ENCODE data around the gene PLEKHA1. TPM values are rescaled to one million over a fixed set of nuclear protein-coding genes. Genes with fewer than 3 reads are reported as not detected.
A peak's percentile ranks its signal among the peaks of the same experiment; 100 is the strongest.

PLEKHA1 gene
- total RNA-seq, 1 donor from 2014 or later, result 23.5 TPM

DNA sequence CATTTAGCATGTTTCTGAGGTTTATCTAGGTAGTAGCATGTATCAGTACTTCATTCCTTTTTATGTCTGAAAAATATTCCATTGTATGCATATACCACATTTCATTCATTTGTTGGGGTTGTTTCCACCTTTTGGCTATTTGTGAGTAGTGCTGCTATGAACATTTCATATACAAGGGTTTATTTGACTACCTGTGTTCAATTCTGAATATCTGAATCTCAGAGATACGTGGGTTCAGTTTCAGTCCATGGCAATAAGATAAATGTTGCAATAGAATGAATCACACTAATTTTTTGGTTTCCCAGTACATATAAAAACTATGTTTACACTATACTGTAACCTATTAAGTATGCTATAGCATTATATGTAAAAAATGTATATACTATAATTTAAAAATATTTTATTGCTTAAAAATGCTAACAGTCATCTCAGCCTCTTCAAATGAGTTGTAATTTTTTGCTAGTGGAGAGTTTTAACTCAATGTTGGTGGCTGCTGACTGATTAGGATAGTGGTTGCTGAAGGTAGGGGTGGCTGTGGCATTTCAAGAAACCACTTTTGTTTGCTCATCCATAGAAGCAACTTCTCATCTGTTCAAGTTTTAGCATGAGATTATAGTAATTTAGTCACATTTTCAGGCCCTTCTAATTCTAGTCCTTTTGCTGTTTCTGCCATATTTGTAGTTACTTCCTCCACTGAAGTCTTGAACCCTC is 13.9 kb downstream of the PLEKHA1 start:
- no peak overlapping the region for H3K4me3 ChIP-seq (ENCODE audit: low read length in 3 of 3)
- no peaks in the 10 kb centered on the region for H3K27me3 ChIP-seq (ENCODE audit: control insufficient read depth in 3 of 3, insufficient read depth in 3 of 3, low read length in 3 of 3)
- H3K9me3 ChIP-seq (ENCODE audit: control insufficient read depth in 3 of 3, low read length in 3 of 3), result no peaks in the 10 kb centered on the region
- no peak overlapping the region for H3K9ac ChIP-seq (ENCODE audit: low read depth in 1 of 3, low read length in 3 of 3)
- peaks cover 7 to 16% (median 10%) of the 10 kb centered on the region in 3 donors for H3K4me1 ChIP-seq (ENCODE audit: control insufficient read depth in 3 of 3, insufficient read depth in 3 of 3, low read length in 3 of 3)
- H3K27ac ChIP-seq (ENCODE audit: low read depth, low read length), result no peak overlapping the region
- no peaks in the 10 kb centered on the region for H3K36me3 ChIP-seq (ENCODE audit: control insufficient read depth in 3 of 3, insufficient read depth in 3 of 3, low read length in 3 of 3)

DNA sequence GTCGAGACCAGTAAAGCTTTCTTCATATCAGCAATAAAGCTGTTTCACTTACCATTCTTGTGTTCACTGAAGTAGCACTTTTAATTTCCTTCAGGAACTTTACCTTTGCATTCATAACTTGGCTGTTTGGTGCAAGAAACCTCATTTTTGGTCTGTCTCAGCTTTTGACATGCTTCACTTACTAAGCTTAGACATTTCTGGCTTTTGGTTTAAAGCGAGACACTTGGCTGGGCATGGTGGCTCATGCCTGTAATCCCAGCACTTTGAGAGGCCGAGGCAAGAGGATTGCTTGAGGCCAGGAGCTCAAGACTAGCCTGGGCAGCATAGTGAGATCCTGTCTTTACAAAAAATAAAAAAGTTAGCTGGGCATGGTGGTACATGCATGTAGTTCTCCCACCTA is 15.8 kb downstream of the PLEKHA1 start:
- peaks cover 7 to 16% (median 10%) of the 10 kb centered on the region in 3 donors for H3K4me1 ChIP-seq (ENCODE audit: control insufficient read depth in 3 of 3, insufficient read depth in 3 of 3, low read length in 3 of 3)
- H3K4me3 ChIP-seq (ENCODE audit: low read length in 3 of 3), result no peak overlapping the region

DNA sequence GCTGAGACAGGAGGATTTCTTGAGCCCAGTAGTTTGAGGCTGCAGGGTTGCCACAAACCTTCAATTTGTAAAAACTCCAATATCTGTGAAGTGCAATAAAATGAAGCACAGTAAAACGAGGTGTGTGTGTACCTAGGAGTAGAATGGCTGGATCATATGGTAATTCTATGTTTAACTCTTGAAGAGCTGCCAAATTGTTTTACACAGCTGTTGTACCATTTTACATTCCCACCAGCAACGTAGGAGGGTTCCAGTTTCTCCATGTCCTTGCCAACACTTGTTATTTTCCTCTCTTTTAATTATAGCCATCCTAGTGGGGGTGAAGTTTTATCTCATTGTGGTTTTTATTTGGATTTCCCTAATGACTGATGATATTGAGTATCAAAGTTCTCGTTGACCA is 16.2 kb downstream of the PLEKHA1 start:
- peaks cover 7 to 16% (median 10%) of the 10 kb centered on the region in 3 donors for H3K4me1 ChIP-seq (ENCODE audit: control insufficient read depth in 3 of 3, insufficient read depth in 3 of 3, low read length in 3 of 3)
- no peak overlapping the region for H3K9ac ChIP-seq (ENCODE audit: low read depth in 1 of 3, low read length in 3 of 3)
- no peaks in the 10 kb centered on the region for H3K9me3 ChIP-seq (ENCODE audit: control insufficient read depth in 3 of 3, low read length in 3 of 3)
- peaks cover 5 to 10% (median 7%) of the 10 kb centered on the region in 3 donors for H3K36me3 ChIP-seq (ENCODE audit: control insufficient read depth in 3 of 3, insufficient read depth in 3 of 3, low read length in 3 of 3)
- no peak overlapping the region for H3K4me3 ChIP-seq (ENCODE audit: low read length in 3 of 3)
- no peaks in the 10 kb centered on the region for H3K27me3 ChIP-seq (ENCODE audit: control insufficient read depth in 3 of 3, insufficient read depth in 3 of 3, low read length in 3 of 3)
- no peak overlapping the region for H3K27ac ChIP-seq (ENCODE audit: low read depth, low read length)

More for the DNA sequence above, 15.8 kb downstream of the PLEKHA1 start:
- no peaks in the 10 kb centered on the region for H3K9me3 ChIP-seq (ENCODE audit: control insufficient read depth in 3 of 3, low read length in 3 of 3)
- H3K27ac ChIP-seq (ENCODE audit: low read depth, low read length), result no peak overlapping the region
- no peak overlapping the region for H3K9ac ChIP-seq (ENCODE audit: low read depth in 1 of 3, low read length in 3 of 3)
- H3K36me3 ChIP-seq (ENCODE audit: control insufficient read depth in 3 of 3, insufficient read depth in 3 of 3, low read length in 3 of 3), result peaks cover 5 to 8% (median 5%) of the 10 kb centered on the region in 3 donors
- no peaks in the 10 kb centered on the region for H3K27me3 ChIP-seq (ENCODE audit: control insufficient read depth in 3 of 3, insufficient read depth in 3 of 3, low read length in 3 of 3)

DNA sequence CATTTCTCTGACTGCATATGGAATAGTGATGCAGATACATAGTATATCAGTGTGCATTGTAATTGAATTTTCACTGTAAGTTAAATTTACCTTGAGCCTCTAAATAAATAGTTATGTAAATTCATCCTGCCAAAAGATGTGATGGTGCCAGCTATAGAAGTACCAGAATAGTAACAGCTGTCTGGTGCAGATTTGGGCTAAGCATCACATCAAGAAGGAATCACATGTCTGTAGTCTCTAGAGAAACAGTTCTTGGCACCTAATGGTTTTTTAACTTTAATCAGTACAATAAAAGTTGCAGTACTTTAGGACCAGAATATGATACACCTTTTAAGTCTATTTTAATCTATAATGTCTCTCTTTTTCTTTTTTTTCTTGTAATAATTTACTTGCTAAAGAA is 17.4 kb downstream of the PLEKHA1 start:
- Histone ChIP-seq H3K9me3 (ENCODE audit: control insufficient read depth in 3 of 3, low read length in 3 of 3) (no peaks in the 10 kb centered on the region), H3K27ac (ENCODE audit: low read depth, low read length) (no peak overlapping the region), H3K36me3 (ENCODE audit: control insufficient read depth in 3 of 3, insufficient read depth in 3 of 3, low read length in 3 of 3) (peaks cover 5 to 13% (median 7%) of the 10 kb centered on the region in 3 donors), H3K9ac (ENCODE audit: low read depth in 1 of 3, low read length in 3 of 3) (no peak overlapping the region), H3K4me3 (ENCODE audit: low read length in 3 of 3) (no peak overlapping the region), H3K4me1 (ENCODE audit: control insufficient read depth in 3 of 3, insufficient read depth in 3 of 3, low read length in 3 of 3) (peaks cover 7 to 13% (median 10%) of the 10 kb centered on the region in 3 donors), H3K27me3 (ENCODE audit: control insufficient read depth in 3 of 3, insufficient read depth in 3 of 3, low read length in 3 of 3) (no peaks in the 10 kb centered on the region)

DNA sequence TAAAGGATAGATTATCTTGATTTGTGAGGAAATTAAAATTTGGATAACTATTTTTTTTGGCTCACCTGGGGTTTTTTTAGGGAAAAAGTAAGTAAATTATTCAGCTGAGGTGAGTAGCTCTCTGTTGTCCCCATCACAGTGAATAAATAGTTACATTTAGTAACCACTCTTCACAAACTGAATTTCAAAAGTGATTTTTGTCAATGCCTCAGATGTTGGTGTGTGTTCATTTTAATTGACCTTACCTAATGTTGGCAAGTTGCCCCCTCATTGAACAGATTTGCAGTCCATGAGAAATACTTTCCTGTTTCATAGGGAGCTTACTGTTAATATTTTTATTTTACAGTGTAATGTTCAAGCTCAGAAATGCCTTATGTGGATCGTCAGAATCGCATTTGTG is 18.3 kb downstream of the PLEKHA1 start:
- H3K27ac ChIP-seq (ENCODE audit: low read depth, low read length), result no peak overlapping the region
- no peak overlapping the region for H3K4me3 ChIP-seq (ENCODE audit: low read length in 3 of 3)
- peaks cover 5 to 13% (median 7%) of the 10 kb centered on the region in 3 donors for H3K36me3 ChIP-seq (ENCODE audit: control insufficient read depth in 3 of 3, insufficient read depth in 3 of 3, low read length in 3 of 3)
- no peaks in the 10 kb centered on the region for H3K9me3 ChIP-seq (ENCODE audit: control insufficient read depth in 3 of 3, low read length in 3 of 3)
- no peaks in the 10 kb centered on the region for H3K27me3 ChIP-seq (ENCODE audit: control insufficient read depth in 3 of 3, insufficient read depth in 3 of 3, low read length in 3 of 3)
- H3K9ac ChIP-seq (ENCODE audit: low read depth in 1 of 3, low read length in 3 of 3), result no peak overlapping the region
- peaks cover 7 to 10% (median 10%) of the 10 kb centered on the region in 3 donors for H3K4me1 ChIP-seq (ENCODE audit: control insufficient read depth in 3 of 3, insufficient read depth in 3 of 3, low read length in 3 of 3)

DNA sequence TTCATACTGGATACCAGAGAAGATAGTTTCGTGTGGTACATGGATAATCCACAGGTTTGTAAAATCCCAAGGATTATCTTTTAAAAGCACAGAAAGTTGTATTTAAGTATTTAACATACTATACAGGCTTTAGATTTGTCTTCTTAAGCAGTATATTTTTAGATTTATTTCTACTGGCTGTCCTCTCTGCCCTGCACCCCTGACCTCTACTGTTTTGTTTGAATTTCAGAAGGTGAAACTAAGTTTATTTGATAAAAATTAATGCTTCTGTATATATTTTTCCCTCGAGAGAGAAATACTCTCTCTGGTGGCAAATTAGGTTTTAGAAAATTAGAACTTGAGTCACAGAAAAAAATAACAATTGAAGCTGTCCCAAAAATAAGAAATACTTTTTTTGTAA is 18.8 kb downstream of the PLEKHA1 start:
- no peaks in the 10 kb centered on the region for H3K9me3 ChIP-seq (ENCODE audit: control insufficient read depth in 3 of 3, low read length in 3 of 3)
- H3K4me1 ChIP-seq (ENCODE audit: control insufficient read depth in 3 of 3, insufficient read depth in 3 of 3, low read length in 3 of 3), result peaks cover 3 to 10% (median 10%) of the 10 kb centered on the region in 3 donors
- H3K36me3 ChIP-seq (ENCODE audit: control insufficient read depth in 3 of 3, insufficient read depth in 3 of 3, low read length in 3 of 3), result peaks cover 5 to 13% (median 7%) of the 10 kb centered on the region in 3 donors
- H3K27me3 ChIP-seq (ENCODE audit: control insufficient read depth in 3 of 3, insufficient read depth in 3 of 3, low read length in 3 of 3), result no peaks in the 10 kb centered on the region
- H3K9ac ChIP-seq (ENCODE audit: low read depth in 1 of 3, low read length in 3 of 3), result no peak overlapping the region
- H3K4me3 ChIP-seq (ENCODE audit: low read length in 3 of 3), result no peak overlapping the region
- no peak overlapping the region for H3K27ac ChIP-seq (ENCODE audit: low read depth, low read length)

DNA sequence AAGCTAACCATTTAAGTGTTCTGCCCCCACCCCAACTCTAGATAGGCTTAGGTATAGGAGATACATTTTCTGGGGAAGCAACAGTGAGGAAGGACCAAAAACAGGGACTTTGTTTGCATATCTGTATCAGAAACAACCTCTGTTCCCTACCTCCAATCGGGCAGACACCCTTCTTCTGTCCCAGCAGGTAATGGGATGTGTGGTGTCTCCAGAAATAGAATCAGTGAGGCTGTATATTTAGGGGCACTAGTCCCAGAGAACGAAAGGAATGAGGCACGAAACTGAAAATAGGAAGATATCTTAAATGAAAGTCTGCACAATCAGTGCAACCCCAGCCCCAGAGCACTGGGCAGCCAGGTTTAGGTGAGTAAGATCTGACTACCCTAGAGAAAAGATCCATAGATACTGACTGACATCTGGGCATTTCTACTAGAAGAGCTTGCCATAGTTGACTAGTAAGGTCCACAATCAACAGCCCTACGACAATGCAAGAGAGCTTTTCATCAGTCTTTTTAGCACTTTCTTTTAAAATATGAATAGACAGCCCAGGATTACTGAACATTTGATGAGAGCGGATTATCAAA is 28.1 kb downstream of the PLEKHA1 start:
- no peaks in the 10 kb centered on the region for H3K27me3 ChIP-seq (ENCODE audit: control insufficient read depth in 3 of 3, insufficient read depth in 3 of 3, low read length in 3 of 3)
- H3K27ac ChIP-seq (ENCODE audit: low read depth, low read length), result no peak overlapping the region
- H3K9me3 ChIP-seq (ENCODE audit: control insufficient read depth in 3 of 3, low read length in 3 of 3), result no peaks in the 10 kb centered on the region
- H3K4me3 ChIP-seq (ENCODE audit: low read length in 3 of 3), result no peak overlapping the region
- no peaks in the 10 kb centered on the region for H3K4me1 ChIP-seq (ENCODE audit: control insufficient read depth in 3 of 3, insufficient read depth in 3 of 3, low read length in 3 of 3)
- peaks cover 0 to 26% (median 3%) of the 10 kb centered on the region in 3 donors for H3K36me3 ChIP-seq (ENCODE audit: control insufficient read depth in 3 of 3, insufficient read depth in 3 of 3, low read length in 3 of 3)
- no peak overlapping the region for H3K9ac ChIP-seq (ENCODE audit: low read depth in 1 of 3, low read length in 3 of 3)

DNA sequence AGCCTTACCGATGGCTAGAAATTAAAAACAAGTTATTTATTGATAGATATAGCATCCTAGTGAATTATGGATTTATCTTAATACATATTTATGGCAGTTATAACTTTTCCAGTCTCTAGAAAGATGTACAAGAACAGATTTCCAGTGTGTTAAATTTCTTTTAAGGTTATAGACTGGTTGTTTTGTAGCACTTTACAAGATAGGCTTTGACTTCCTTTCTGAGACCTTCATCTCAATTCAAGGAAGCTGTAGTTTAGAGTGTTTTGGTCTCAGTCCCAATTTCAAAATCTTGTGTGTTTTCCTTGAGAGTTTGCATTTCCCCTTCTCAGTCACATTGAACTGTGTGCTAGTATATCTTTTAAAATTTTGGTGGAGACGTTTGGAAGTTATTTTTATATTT is 30.1 kb downstream of the PLEKHA1 start:
- no peak overlapping the region for H3K4me3 ChIP-seq (ENCODE audit: low read length in 3 of 3)

DNA sequence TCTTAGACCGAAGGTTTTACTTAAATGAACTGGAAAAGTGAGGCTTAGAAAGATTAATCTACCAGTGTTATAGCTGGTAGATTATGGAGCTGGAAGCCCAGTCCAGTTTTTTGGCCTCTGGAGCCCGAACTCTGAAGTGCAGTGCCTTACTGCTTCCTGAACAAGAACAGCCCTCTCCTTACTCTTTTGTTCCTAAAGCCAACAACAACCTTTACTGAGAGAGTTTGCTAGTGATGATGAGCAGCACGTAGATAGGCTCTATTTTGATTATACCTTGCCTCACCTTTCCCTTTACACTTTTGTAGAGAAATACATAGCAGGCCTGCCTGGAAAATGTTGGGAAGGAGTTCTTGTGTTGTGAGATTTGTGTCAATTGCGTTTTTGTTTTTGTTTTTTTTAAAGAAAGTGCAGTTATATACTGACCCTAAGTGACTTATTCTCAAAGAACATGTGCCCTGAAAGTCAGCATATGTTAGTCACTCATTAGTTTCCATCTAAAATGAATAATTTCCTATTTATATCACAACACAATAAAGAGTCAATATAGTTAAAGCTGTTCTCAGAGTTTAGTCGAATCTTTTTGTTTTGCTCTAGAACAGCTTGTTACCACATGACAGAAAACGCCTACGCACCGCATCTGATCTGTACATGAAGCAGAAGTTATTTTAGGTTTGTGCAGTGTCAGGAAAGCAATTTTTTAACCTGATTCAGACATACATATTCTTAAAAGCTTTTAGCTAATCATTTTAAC is 33.0 kb downstream of the PLEKHA1 start:
- Histone ChIP-seq H3K27me3 (ENCODE audit: control insufficient read depth in 3 of 3, insufficient read depth in 3 of 3, low read length in 3 of 3) (no peaks in the 10 kb centered on the region), H3K4me1 (ENCODE audit: control insufficient read depth in 3 of 3, insufficient read depth in 3 of 3, low read length in 3 of 3) (no peaks in the 10 kb centered on the region), H3K9ac (ENCODE audit: low read depth in 1 of 3, low read length in 3 of 3) (no peak overlapping the region), H3K9me3 (ENCODE audit: control insufficient read depth in 3 of 3, low read length in 3 of 3) (no peaks in the 10 kb centered on the region), H3K4me3 (ENCODE audit: low read length in 3 of 3) (no peak overlapping the region), H3K36me3 (ENCODE audit: control insufficient read depth in 3 of 3, insufficient read depth in 3 of 3, low read length in 3 of 3) (peaks cover 3 to 26% (median 12%) of the 10 kb centered on the region in 3 donors), H3K27ac (ENCODE audit: low read depth, low read length) (peak overlapping the region; percentile 11)

More for the DNA sequence above, 30.1 kb downstream of the PLEKHA1 start:
- Histone ChIP-seq H3K36me3 (ENCODE audit: control insufficient read depth in 3 of 3, insufficient read depth in 3 of 3, low read length in 3 of 3) (peaks cover 0 to 28% (median 3%) of the 10 kb centered on the region in 3 donors), H3K9ac (ENCODE audit: low read depth in 1 of 3, low read length in 3 of 3) (no peak overlapping the region), H3K9me3 (ENCODE audit: control insufficient read depth in 3 of 3, low read length in 3 of 3) (no peaks in the 10 kb centered on the region), H3K27me3 (ENCODE audit: control insufficient read depth in 3 of 3, insufficient read depth in 3 of 3, low read length in 3 of 3) (no peaks in the 10 kb centered on the region), H3K27ac (ENCODE audit: low read depth, low read length) (no peak overlapping the region), H3K4me1 (ENCODE audit: control insufficient read depth in 3 of 3, insufficient read depth in 3 of 3, low read length in 3 of 3) (no peaks in the 10 kb centered on the region)

DNA sequence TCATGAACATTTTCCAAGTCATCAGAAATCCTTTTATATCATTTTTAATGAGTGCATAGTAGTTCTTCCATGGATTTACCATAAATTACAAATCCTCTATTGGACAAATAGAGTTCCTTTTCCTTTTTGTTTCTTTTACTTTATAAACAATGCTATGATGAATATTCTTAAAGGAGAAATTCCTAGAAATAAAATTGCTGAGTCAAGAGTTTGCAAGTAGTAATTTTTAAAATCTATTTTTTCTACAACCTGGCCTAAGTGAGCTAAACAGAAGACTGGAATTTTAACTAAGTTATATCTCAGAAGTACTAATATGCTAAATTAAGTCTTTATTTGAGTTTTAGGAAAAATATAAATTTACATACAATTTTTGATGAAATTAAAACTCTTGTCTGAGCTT is 38.8 kb downstream of the PLEKHA1 start:
- Histone ChIP-seq H3K27ac (ENCODE audit: low read depth, low read length) (no peak overlapping the region), H3K4me1 (ENCODE audit: control insufficient read depth in 3 of 3, insufficient read depth in 3 of 3, low read length in 3 of 3) (no peaks in the 10 kb centered on the region), H3K9ac (ENCODE audit: low read depth in 1 of 3, low read length in 3 of 3) (no peak overlapping the region), H3K4me3 (ENCODE audit: low read length in 3 of 3) (no peak overlapping the region), H3K36me3 (ENCODE audit: control insufficient read depth in 3 of 3, insufficient read depth in 3 of 3, low read length in 3 of 3) (peaks cover 5 to 29% (median 16%) of the 10 kb centered on the region in 3 donors), H3K27me3 (ENCODE audit: control insufficient read depth in 3 of 3, insufficient read depth in 3 of 3, low read length in 3 of 3) (no peaks in the 10 kb centered on the region), H3K9me3 (ENCODE audit: control insufficient read depth in 3 of 3, low read length in 3 of 3) (no peaks in the 10 kb centered on the region)
